Measurements from ENCODE around the gene PLGRKT.
"Not testable (repeated sequence)": the region's sequence is repeated elsewhere in the genome, so short reads cannot be mapped to it uniquely, and the experiment has no call there.

Gene PLGRKT

GRCh38 chr9:5375790-5376477 lies 61.8 kb downstream of the PLGRKT start:
- DNase-seq (ENCODE audit: low read depth) = no peak

GRCh38 chr9:5375091-5375490 lies 62.6 kb downstream of the PLGRKT start:
- DNase-seq (ENCODE audit: low read depth) = no peak

DNA sequence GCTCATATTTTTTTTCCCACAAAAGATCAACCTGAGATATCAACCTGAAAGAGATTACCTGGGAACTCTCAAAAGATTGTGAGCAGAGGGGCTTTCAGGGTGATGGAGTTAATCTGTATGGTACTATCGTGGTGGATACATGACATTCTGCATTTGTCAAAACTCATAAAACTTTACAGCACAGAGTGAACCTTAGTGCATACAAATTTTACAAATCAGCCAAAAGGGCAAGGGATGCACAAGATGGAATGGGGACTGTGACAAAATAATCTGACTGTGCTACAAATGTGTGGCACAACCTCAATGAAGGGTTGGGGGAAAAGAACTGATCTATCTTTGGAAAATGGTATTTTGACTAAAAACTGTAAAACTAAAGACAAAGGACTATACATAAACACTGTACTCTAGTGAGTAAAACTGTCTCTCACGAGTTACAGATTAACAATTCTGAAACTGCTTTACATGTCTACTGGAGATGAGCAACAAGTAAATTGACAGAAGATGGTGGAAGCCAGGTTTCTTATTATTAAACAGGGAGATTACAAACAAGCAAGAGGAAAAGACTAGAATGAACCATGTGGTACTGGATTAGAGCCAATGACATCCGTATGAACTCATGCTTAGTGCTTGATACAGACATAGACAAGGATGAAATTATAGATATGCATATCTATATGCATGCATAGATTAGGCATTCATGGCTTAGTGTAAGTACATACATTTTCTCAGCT lies 73.3 kb downstream of the PLGRKT start:
- no peak for DNase-seq (ENCODE audit: low read depth)

GRCh38 chr9:5361326-5362010 lies 76.3 kb downstream of the PLGRKT start:
- DNase-seq (ENCODE audit: low read depth) = no peak

GRCh38 chr9:5360341-5360740 lies 77.4 kb downstream of the PLGRKT start:
- no peak for DNase-seq (ENCODE audit: low read depth)

DNA sequence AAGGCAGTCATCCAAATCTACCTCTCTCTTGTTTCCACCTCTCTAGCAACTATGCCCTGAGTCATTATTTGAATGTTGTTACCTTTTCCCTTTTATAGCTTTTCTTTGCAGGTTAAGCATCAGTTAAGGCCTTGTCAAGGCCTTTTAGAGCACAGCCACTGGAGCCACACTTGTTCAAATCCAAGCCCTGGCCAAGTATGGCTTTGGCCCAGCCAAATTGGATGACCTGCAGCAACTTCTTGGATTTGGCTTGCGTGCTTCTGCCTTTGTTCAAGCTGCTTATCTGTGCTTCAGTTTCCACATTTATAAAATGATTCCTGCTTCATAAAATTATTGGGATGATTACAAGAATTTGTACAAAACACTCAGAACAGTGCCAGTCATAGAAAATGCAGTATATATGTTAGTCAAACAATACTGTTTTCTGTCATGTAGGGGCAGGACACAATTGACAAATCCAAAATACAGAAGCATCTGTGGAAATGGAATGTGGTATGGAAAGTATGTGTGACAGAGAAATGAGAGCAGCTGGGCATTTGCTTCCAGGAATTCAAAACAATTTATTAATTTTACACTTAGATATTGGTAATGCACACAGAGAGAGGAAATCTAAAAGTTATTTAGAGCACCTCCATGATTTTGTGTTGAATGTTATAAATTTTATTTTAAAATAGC lies 80.2 kb downstream of the PLGRKT start:
- no peak for DNase-seq (ENCODE audit: low read depth)

DNA sequence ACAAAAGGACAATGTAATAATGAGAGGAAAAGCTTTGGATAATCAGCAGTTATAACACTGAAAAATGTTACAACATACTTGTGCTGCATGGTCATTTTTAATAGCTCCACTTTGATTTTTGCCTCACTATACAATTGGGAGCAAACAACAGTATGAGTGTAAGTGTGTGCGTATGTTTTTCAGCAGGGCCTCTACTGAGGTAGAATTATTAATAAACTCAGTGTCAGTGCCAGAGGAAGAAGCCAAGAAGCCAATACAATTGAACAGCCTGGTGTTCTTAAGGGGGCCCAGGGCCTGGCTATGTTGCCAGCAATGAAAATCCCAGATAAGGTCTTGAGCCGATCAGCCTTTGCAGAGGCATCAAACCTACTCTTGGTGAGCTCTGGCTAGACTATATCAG lies 81.9 kb downstream of the PLGRKT start:
- DNase-seq (ENCODE audit: low read depth) = no peak

DNA sequence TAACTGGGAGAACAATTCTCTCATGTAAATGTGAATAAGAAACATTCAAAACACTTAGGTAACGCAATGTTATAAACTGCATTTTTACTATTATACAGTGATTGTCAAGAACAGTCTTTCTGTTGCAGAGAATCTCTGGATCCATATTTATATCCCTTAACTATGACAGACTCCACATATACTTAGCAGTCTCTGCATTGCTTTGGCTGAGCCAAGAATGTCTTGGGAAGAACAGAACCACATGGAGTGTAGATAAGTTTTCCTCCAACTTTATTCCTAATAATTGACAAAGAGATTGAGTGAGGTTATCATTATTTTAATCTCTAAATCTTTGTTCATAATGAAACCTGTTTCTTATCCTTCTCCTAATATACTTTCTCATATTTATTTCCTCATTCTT lies 82.5 kb downstream of the PLGRKT start:
- DNase-seq (ENCODE audit: low read depth) = no peak

DNA sequence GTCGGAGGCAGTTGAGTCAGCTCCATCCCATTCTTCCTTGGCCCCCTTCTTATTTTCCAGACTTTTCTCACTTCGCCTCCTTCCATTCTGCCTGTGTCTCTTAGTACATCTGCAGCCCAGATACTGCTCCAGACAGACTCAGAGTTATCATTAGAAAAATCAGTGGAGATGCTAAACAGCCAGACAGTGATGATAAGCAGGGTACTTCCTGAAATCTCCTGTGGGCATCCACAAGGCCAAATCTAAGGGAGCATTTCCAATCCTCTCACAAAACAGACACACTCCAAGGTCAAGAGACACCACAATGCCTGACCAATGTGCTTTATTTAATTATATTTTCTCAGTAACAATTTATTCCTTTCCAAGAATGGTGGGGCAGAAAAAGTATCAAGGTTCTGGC lies 83.5 kb downstream of the PLGRKT start:
- no peak for DNase-seq (ENCODE audit: low read depth)

GRCh38 chr9:5352637-5353248 lies 85.0 kb downstream of the PLGRKT start:
- no peak for DNase-seq (ENCODE audit: low read depth)

- DNase-seq (ENCODE audit: low read depth) = not testable (repeated sequence)
These were observed 98.4 kb downstream of the PLGRKT start, which contains the start of gene RLN1 for GRCh38 chr9:5338992-5339981. Gene RLN1 (minus strand): TSS chr9:5339876. CDS start chr9:5339746, 130 bp downstream.

DNA sequence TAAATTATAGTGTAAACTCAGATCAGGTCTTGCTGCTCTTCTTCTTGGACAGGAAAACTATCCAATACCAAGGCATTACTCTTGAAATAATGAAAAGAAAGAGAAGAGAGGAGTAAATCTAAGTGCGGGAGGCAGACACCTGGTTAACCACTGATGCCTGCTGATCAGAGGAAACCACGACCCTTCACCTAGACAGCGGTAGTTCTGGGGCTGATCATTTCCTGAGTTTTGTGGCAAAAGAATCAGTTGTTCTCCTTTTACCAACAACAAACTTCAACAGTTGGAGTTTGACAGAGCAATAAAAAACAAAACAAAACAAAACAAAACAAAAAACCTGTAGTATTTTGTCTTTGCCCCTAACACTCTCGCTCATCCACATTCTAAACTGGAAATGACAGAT lies 101.0 kb downstream of the PLGRKT start:
- DNase-seq (ENCODE audit: low read depth) = no peak

GRCh38 chr9:5331276-5331675 lies 106.4 kb downstream of the PLGRKT start:
- DNase-seq (ENCODE audit: low read depth) = not testable (repeated sequence)

- no peak for DNase-seq (ENCODE audit: low read depth)
These were observed 110.7 kb downstream of the PLGRKT start for GRCh38 chr9:5326893-5327548.

GRCh38 chr9:5326187-5326586 lies 111.5 kb downstream of the PLGRKT start:
- DNase-seq (ENCODE audit: low read depth) = no peak

- DNase-seq (ENCODE audit: low read depth) = not testable (repeated sequence)
These were observed 116.1 kb downstream of the PLGRKT start for GRCh38 chr9:5321601-5322000.

DNA sequence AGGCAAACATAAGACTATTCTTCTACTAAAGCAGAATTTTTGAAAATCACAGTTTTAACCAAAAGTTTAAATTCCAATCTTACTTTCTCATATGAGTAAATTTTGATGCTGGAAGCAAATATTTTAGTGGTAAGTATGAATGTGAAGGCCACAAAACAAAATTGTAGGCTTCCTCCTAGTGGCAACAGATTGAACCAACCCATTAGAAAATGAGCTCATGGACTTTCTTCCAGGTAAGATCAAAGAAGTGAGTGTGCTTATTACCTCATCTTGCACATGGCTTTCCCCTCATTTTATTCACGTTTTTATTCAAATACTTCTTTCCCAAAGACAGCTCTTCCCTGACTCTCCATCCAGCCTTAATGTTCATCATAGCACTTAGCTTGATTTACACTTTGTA lies 116.7 kb downstream of the PLGRKT start:
- no peak for DNase-seq (ENCODE audit: low read depth)

DNA sequence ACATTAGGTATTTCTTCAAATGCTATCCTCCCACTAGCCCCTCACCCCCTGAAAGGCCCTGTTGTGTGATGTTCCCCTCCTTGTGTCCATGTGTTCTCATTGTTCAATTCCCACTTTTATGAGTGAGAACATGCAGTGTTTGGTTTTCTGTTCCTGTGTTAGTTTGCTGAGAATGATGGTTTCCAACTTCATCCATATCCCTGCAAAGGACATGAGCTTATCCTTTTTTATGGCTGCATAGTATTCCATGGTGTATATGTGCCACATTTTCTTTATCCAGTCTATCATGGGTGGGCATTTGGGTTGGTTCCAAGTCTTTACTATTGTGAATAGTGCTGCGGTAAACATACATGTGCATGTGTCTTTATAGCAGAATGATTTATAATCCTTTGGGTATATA lies 121.3 kb downstream of the PLGRKT start:
- DNase-seq (ENCODE audit: low read depth) = not testable (repeated sequence)

- DNase-seq (ENCODE audit: low read depth) = no peak
These were observed 122.4 kb downstream of the PLGRKT start for GRCh38 chr9:5315187-5315923.

GRCh38 chr9:5310851-5311250 lies 126.9 kb downstream of the PLGRKT start:
- DNase-seq (ENCODE audit: low read depth) = no peak
